Activated CD4-positive, alpha-beta T cell treated with anti-CD3 and anti-CD28 coated beads, Interleukin-2, Interleukin-6, amounts not matched to agents 100 ng/mL and 50 ng/mL, durations not matched to agents 16 hours and 8 hours (primary cell): ENCODE results near the gene MORN4.

ENCODE experiments used
- DNase-seq: peaks from one replicate; pipeline ENCODE4 v3.0.0-alpha.2; 2020

The MORN4 gene

GRCh38 chr10:97572214-97572989, 60.9 kb downstream of the MORN4 start, which contains the start of gene ANKRD2:
Gene ANKRD2, plus strand, starts transcription at chr10:97572779. Its CDS starts 10 bp downstream, at chr10:97572789.
- peak; percentile 77 for DNase-seq

- no peak for DNase-seq
Observed at GRCh38 chr10:97571622-97572021, 61.7 kb downstream of the MORN4 start.

GRCh38 chr10:97570789-97571471, 62.4 kb downstream of the MORN4 start:
- no peak for DNase-seq

- DNase-seq: no peak
Observed at GRCh38 chr10:97570146-97570788, 63.0 kb downstream of the MORN4 start.

- DNase-seq: no peak
Observed at GRCh38 chr10:97567891-97568290, 65.4 kb downstream of the MORN4 start.

GRCh38 chr10:97566336-97566996, 66.8 kb downstream of the MORN4 start:
- DNase-seq: peak; percentile 61

- no peak for DNase-seq
Observed at GRCh38 chr10:97564776-97565175, 68.5 kb downstream of the MORN4 start.
